Dendritic cell treated with granulocyte-macrophage colony-stimulating factor and Interleukin-4, amounts not matched to agents 40 ng/mL and 50 ng/mL, for 4 days (primary cell): Measurements from ENCODE around the gene HNRNPC.
"Not testable (repeated sequence)": the region's sequence is repeated elsewhere in the genome, so short reads cannot be mapped to it uniquely, and the experiment has no call there.

ENCODE experiments used
- H3K27ac Mint-ChIP-seq: one replicate; pipeline ENCODE4 v1.8.0; 2022; ENCODE audit warnings: mild to moderate bottlenecking, mixed read lengths
- H3K27me3 Mint-ChIP-seq: one replicate; pipeline ENCODE4 v1.8.0; 2022; ENCODE audit warnings: mild to moderate bottlenecking, mixed read lengths
- H3K36me3 Mint-ChIP-seq: one replicate; pipeline ENCODE4 v1.8.0; 2022; ENCODE audit warnings: low read depth, mixed read lengths
- H3K4me1 Mint-ChIP-seq: one replicate; pipeline ENCODE4 v1.8.0; 2022; ENCODE audit warnings: low read depth, mixed read lengths
- H3K4me3 Mint-ChIP-seq: one replicate; pipeline ENCODE4 v1.8.0; 2022; ENCODE audit warnings: mild to moderate bottlenecking, moderate library complexity, mixed read lengths
- H3K9me3 Mint-ChIP-seq: one replicate; pipeline ENCODE4 v1.8.0; 2022; ENCODE audit warnings: mixed read lengths
- intact Hi-C: fragments of 100-400 bp; cut with micrococcal nuclease; formaldehyde crosslinking; loops from one replicate; pipeline ENCODE4 v1.15.0; 2022

The HNRNPC gene

GRCh38 chr14:21227150-21227549, 42.1 kb downstream of the HNRNPC start:
- Mint-ChIP-seq H3K27me3 (no peaks in the 10 kb centered on the region), H3K4me1 (peaks cover 20% of the 10 kb centered on the region), H3K36me3 (peaks cover 100% of the 10 kb centered on the region), H3K4me3 (no peak overlapping the region), H3K27ac (no peak overlapping the region), H3K9me3 (no peaks in the 10 kb centered on the region)
- intact Hi-C loops = no loop called here

- no peak overlapping the region for H3K4me3 Mint-ChIP-seq
- H3K4me1 Mint-ChIP-seq = peaks cover 13% of the 10 kb centered on the region
- no peaks in the 10 kb centered on the region for H3K27me3 Mint-ChIP-seq
- H3K9me3 Mint-ChIP-seq = no peaks in the 10 kb centered on the region
- no peak overlapping the region for H3K27ac Mint-ChIP-seq
- peaks cover 100% of the 10 kb centered on the region for H3K36me3 Mint-ChIP-seq
- intact Hi-C loops = no loop called here
Observed at GRCh38 chr14:21226467-21226866, 42.8 kb downstream of the HNRNPC start.

DNA sequence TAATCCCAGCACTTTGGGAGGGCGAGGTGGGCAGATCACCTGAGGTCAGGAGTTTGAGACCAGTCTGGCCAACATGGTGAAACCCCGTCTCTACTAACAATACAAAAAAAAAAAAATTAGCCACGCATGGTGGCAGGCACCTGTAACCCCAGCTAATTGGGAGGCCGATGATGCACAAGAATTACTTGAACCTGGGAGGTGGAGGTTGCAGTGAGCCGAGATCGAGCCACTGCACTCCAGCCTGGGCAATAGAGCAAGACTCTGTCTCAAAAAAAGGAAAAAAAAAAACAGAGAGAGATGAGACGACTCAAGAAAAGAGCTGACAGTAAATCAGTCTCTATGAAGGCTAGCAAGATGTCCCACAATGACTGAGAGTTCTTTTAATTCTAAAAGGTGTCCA, 44.1 kb downstream of the HNRNPC start:
- H3K27me3 Mint-ChIP-seq, H3K4me3 Mint-ChIP-seq, intact Hi-C loops, H3K9me3 Mint-ChIP-seq, H3K27ac Mint-ChIP-seq: not testable (repeated sequence)
- Mint-ChIP-seq H3K36me3 (peaks cover 100% of the 10 kb centered on the region), H3K4me1 (peaks cover 11% of the 10 kb centered on the region)

DNA sequence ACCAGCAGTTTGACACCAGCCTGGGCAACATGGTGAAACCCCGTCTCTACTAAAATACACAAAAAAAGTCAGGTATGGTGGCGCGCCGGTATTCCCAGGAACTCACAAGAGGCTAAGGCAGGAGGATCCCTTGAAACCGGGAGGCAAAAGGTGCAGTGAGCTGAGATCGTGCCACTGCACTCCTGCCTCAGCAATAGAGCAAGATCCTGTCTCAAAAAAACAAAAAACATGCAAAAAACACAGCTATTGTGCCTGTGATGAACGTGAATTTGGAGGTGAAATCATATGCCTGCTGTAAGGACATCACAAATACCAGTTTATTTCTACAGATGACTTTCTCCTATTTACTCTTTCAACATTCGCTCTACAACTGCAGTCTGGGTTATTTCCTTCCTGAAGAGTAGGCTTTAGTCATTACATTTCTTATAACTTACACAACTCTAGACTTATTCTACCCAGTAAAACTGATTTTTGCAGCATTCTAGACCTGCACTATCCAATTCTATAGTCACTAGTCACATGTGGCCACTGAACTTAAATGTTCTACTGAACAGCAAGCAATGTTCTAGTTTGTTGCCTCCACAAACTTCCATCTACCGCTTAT, 48.3 kb downstream of the HNRNPC start:
- H3K4me1 Mint-ChIP-seq = peaks cover 21% of the 10 kb centered on the region
- H3K27me3 Mint-ChIP-seq = no peaks in the 10 kb centered on the region
- intact Hi-C loops = no loop called here
- no peaks in the 10 kb centered on the region for H3K9me3 Mint-ChIP-seq
- H3K27ac Mint-ChIP-seq = peak overlapping the region; percentile 20
- peaks cover 92% of the 10 kb centered on the region for H3K36me3 Mint-ChIP-seq
- H3K4me3 Mint-ChIP-seq = no peak overlapping the region

GRCh38 chr14:21219561-21220111, 49.6 kb downstream of the HNRNPC start:
- Mint-ChIP-seq H3K27ac (peak overlapping the region; percentile 4), H3K36me3 (peaks cover 92% of the 10 kb centered on the region), H3K27me3 (no peaks in the 10 kb centered on the region), H3K4me1 (peaks cover 26% of the 10 kb centered on the region), H3K4me3 (no peak overlapping the region), H3K9me3 (no peaks in the 10 kb centered on the region)
- intact Hi-C loops = no loop called here

DNA sequence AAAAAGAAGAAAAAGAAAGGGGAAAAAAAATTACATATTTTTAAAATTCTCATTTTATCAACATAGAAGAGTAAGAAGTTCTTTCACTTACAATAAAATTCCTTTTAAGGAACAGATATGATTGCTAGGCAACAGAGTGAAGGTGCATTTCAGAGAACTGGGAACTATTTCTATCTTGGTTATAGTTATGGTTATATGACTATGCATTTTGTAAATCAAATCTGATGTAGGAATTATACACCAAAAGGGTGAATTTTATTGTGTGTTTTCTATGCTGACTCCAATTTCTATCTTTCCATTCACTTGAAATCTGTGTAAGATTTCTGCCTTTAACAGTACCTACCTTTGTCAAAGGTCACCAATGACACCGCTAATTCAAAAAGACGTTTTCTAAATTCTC, 50.1 kb downstream of the HNRNPC start:
- Mint-ChIP-seq H3K36me3 (peaks cover 92% of the 10 kb centered on the region), H3K27ac (peak overlapping the region; percentile 4), H3K4me1 (peaks cover 25% of the 10 kb centered on the region), H3K9me3 (no peaks in the 10 kb centered on the region), H3K27me3 (no peaks in the 10 kb centered on the region), H3K4me3 (no peak overlapping the region)
- intact Hi-C loops = no loop called here

GRCh38 chr14:21215879-21216251, 53.4 kb downstream of the HNRNPC start:
- intact Hi-C loops = no loop called here
- peak overlapping the region; percentile 46 for H3K27ac Mint-ChIP-seq
- H3K9me3 Mint-ChIP-seq = no peaks in the 10 kb centered on the region
- peaks cover 91% of the 10 kb centered on the region for H3K36me3 Mint-ChIP-seq
- H3K27me3 Mint-ChIP-seq = no peaks in the 10 kb centered on the region
- no peak overlapping the region for H3K4me3 Mint-ChIP-seq
- peaks cover 27% of the 10 kb centered on the region for H3K4me1 Mint-ChIP-seq

- H3K4me1 Mint-ChIP-seq = peaks cover 27% of the 10 kb centered on the region
- peak overlapping the region; percentile 46 for H3K27ac Mint-ChIP-seq
- H3K36me3 Mint-ChIP-seq = peaks cover 89% of the 10 kb centered on the region
- H3K4me3 Mint-ChIP-seq = no peak overlapping the region
- intact Hi-C loops = no loop called here
- H3K27me3 Mint-ChIP-seq = no peaks in the 10 kb centered on the region
- H3K9me3 Mint-ChIP-seq = no peaks in the 10 kb centered on the region
Observed at GRCh38 chr14:21215130-21215878, 53.9 kb downstream of the HNRNPC start.

DNA sequence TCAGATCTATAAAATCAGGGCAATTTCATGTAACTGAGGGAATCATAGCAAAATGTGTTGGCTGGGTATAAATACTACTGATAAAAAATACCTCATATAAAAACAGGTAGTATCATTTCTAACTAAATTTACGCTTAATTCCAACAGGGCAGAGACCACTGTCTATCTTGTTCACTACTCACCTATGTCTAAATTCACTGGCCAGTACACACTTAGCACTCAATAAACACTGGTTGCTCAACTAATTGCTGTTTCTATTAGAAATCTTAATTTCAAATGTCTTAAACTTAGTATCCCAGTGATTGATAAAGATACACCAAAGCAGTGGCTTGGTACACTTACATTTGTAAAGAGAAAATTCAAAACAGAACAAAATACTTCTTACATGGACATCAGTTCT, 55.6 kb downstream of the HNRNPC start:
- peaks cover 89% of the 10 kb centered on the region for H3K36me3 Mint-ChIP-seq
- intact Hi-C loops = loop anchor here (2.0 kb wide), 1 partner anchor 19 kb away; no protein-coding TSS in a partner anchor
- H3K4me1 Mint-ChIP-seq = peaks cover 16% of the 10 kb centered on the region
- H3K4me3 Mint-ChIP-seq = no peak overlapping the region
- no peak overlapping the region for H3K27ac Mint-ChIP-seq
- no peaks in the 10 kb centered on the region for H3K27me3 Mint-ChIP-seq
- H3K9me3 Mint-ChIP-seq = no peaks in the 10 kb centered on the region

DNA sequence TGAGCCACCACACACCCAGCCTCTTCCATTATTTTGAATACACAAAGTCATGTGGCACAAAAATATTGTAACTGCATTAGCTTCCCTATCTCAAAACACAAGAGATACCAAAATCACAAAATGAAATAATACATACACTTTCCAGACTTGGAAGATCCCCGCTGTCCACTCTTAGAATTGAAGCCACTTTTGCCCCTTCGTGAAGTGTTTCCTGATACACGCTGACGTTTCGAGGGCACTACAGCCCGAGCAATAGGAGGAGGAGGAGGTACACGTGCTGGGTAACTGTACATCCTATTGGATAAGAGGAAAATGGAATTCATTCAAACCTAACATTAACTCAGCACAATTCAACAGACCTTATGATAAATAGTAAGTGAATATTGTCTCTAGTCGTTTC, 56.4 kb downstream of the HNRNPC start:
- H3K27me3 Mint-ChIP-seq = not testable (repeated sequence)
- H3K36me3 Mint-ChIP-seq = peaks cover 89% of the 10 kb centered on the region

DNA sequence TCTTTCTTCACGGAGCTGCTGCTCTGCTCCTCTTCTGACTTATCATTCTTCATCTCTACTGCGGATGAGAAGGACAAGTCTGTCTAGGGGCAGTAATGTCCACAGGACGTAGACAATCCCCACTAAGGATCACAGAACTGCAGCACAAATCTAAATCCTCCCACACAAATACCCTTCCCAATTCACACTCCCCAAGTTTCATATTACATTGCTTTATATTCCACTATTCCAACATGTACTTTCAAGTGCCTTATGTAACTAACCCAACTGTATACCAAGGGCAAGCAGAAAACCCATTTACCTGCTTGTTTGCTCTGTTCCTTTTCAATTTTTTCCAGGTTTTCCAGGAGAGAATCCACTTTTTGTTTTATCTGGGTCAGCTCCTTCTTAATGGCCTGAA, 57.7 kb downstream of the HNRNPC start:
- Mint-ChIP-seq H3K27me3 (no peaks in the 10 kb centered on the region), H3K36me3 (peaks cover 97% of the 10 kb centered on the region), H3K4me3 (no peak overlapping the region), H3K27ac (no peak overlapping the region), H3K9me3 (no peaks in the 10 kb centered on the region), H3K4me1 (peaks cover 23% of the 10 kb centered on the region)
- intact Hi-C loops = no loop called here

More for the DNA sequence above, 56.4 kb downstream of the HNRNPC start:
- intact Hi-C loops = loop anchor here (2.0 kb wide), 1 partner anchor 20 kb away; no protein-coding TSS in a partner anchor
- H3K4me3 Mint-ChIP-seq, H3K27ac Mint-ChIP-seq, H3K9me3 Mint-ChIP-seq: not testable (repeated sequence)
- H3K4me1 Mint-ChIP-seq = peaks cover 16% of the 10 kb centered on the region

- Mint-ChIP-seq H3K9me3 (no peaks in the 10 kb centered on the region), H3K27ac (no peak overlapping the region), H3K27me3 (no peaks in the 10 kb centered on the region), H3K4me1 (peaks cover 29% of the 10 kb centered on the region), H3K36me3 (peaks cover 97% of the 10 kb centered on the region), H3K4me3 (no peak overlapping the region)
- intact Hi-C loops = no loop called here
Observed at GRCh38 chr14:21210023-21210422, 59.2 kb downstream of the HNRNPC start.

GRCh38 chr14:21209185-21209584, 60.1 kb downstream of the HNRNPC start:
- Mint-ChIP-seq H3K36me3 (peaks cover 97% of the 10 kb centered on the region), H3K9me3 (no peaks in the 10 kb centered on the region), H3K27me3 (no peaks in the 10 kb centered on the region), H3K4me1 (peaks cover 34% of the 10 kb centered on the region), H3K27ac (no peak overlapping the region), H3K4me3 (no peak overlapping the region)
- intact Hi-C loops = no loop called here

DNA sequence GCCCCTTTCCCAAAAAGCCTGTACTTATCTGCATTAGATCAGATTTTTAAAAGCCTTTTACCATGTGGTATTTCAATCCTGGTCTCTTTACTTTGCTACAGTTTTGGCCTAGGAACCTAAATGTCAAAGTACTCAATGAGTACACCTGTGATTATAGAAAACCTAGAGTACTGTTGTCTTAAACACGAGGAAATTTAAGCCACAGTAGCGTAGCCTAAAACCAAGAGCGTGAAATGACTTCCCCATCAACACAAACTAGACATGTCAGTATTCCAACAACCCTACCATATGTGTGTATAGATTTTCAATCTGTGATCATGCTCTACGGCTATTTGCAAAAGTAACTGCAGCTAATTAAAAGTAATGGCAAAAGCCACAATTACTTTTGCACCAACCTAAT, 60.7 kb downstream of the HNRNPC start:
- Mint-ChIP-seq H3K4me1 (peaks cover 39% of the 10 kb centered on the region), H3K27me3 (no peaks in the 10 kb centered on the region), H3K36me3 (peaks cover 97% of the 10 kb centered on the region), H3K27ac (no peak overlapping the region), H3K9me3 (no peaks in the 10 kb centered on the region), H3K4me3 (no peak overlapping the region)
- intact Hi-C loops = no loop called here
